Naive thymus-derived CD8-positive, alpha-beta T cell (primary cell): ENCODE data around the gene JPH3. TPM values are rescaled to one million over a fixed set of nuclear protein-coding genes. Genes with fewer than 3 reads are reported as not detected.

Source experiments
- ATAC-seq, 2 donors: fragments of 150-1000 bp; cut with Tn5 transposase in 1 of 2; sonication (Bioruptor Pico), chemical (Tn5 transposase) in 1 of 2; 1 replicate in 1 of 2; 2 replicates in 1 of 2; pipeline ENCODE4 v1.10.0; 2021; ENCODE audit warnings: mild to moderate bottlenecking in 2 of 2, moderate library complexity in 2 of 2
- POLR2A ChIA-PET: fragments of 350-600 bp; sonication (Branson Sonifier 250); formaldehyde crosslinking; loops from one replicate; lab custom pipeline; 2021; ENCODE audit warnings: antibody characterized with exemption; lab: Charles Lee
- DNase-seq, 10 donors: peaks; one replicate each; pipeline versions ENCODE4 v3.0.0 to v3.0.0-alpha.2; 2020 to 2022
- H3K27ac Mint-ChIP-seq, 10 donors: one replicate each; pipeline ENCODE4 v1.8.0; 2020 to 2022; ENCODE audit warnings: mild to moderate bottlenecking in 10 of 10, mixed read lengths in 10 of 10, moderate library complexity in 4 of 10, inconsistent platforms in 1 of 10
- H3K27me3 Mint-ChIP-seq, 5 donors: one replicate each; pipeline ENCODE4 v1.8.0; 2021 to 2022; ENCODE audit warnings: mixed read lengths in 5 of 5
- H3K36me3 Mint-ChIP-seq, 3 donors: one replicate each; pipeline ENCODE4 v1.8.0; 2020 to 2022; ENCODE audit warnings: mixed read lengths in 3 of 3, mild to moderate bottlenecking in 2 of 3, inconsistent platforms in 1 of 3
- H3K4me1 Mint-ChIP-seq, 4 donors: one replicate each; pipeline ENCODE4 v1.8.0; 2021 to 2022; ENCODE audit warnings: mixed read lengths in 4 of 4
- H3K4me3 Mint-ChIP-seq, 10 donors: one replicate each; pipeline ENCODE4 v1.8.0; 2020 to 2022; ENCODE audit warnings: mild to moderate bottlenecking in 10 of 10, mixed read lengths in 10 of 10, moderate library complexity in 6 of 10, inconsistent platforms in 1 of 10
- H3K9me3 Mint-ChIP-seq, 9 donors: one replicate each; pipeline ENCODE4 v1.8.0; 2020 to 2022; ENCODE audit warnings: mixed read lengths in 9 of 9, mild to moderate bottlenecking in 3 of 9, inconsistent platforms in 1 of 9, moderate library complexity in 1 of 9
- polyA plus RNA-seq, 3 donors: library from polyadenylated mRNA; unstranded; fragments of 300-500 nt; fragmentation: Illumina TruSeq; gene quantifications; one replicate each; pipeline ENCODE4 v1.2.3, GENCODE V29; 2021
- total RNA-seq, 8 experiments: library from RNA in 2 of 8; stranded (reverse) in 2 of 8; gene quantifications; one replicate each; pipeline ENCODE4 v1.2.3 and lab custom pipeline; 2021 to 2026

The JPH3 gene
- total and polyA plus RNA-seq, 5 experiments from 2014 or later, result 0.08 to 0.09 TPM; not detected in 3

- no peak overlapping the region for H3K4me3 Mint-ChIP-seq
- H3K36me3 Mint-ChIP-seq, result peaks cover 0 to 14% (median 1%) of the 10 kb centered on the region in 3 donors
- H3K27me3 Mint-ChIP-seq, result no peaks in the 10 kb centered on the region
- peak overlapping the region in 4 of 10 donors; percentile 71 to 79 (median 75) for H3K27ac Mint-ChIP-seq
- no peak for ATAC-seq
- no peaks in the 10 kb centered on the region for H3K9me3 Mint-ChIP-seq
- H3K4me1 Mint-ChIP-seq, result peaks cover 0 to 16% (median 8%) of the 10 kb centered on the region in 4 donors
- POLR2A ChIA-PET, result interaction anchor here (0.5 to 1.3 kb wide), 3 partner anchors 8 to 75 kb away, joined by 3 to 4 read pairs (median 3); no protein-coding TSS in a partner anchor
- DNase-seq, result no peak
These were observed 92.3 kb downstream of the JPH3 start for GRCh38 chr16:87694441-87695125.

GRCh38 chr16:87695534-87695933 is 93.2 kb downstream of the JPH3 start:
- DNase-seq, result no peak
- POLR2A ChIA-PET, result no interaction called here
- ATAC-seq, result no peak
- Mint-ChIP-seq H3K4me1 (peaks cover 2 to 21% (median 12%) of the 10 kb centered on the region in 4 donors), H3K9me3 (no peaks in the 10 kb centered on the region), H3K4me3 (no peak overlapping the region), H3K27ac (peak overlapping the region in 3 of 10 donors; percentile 41 to 79 (median 62)), H3K36me3 (peaks cover 0 to 16% (median 1%) of the 10 kb centered on the region in 3 donors), H3K27me3 (no peaks in the 10 kb centered on the region)

- POLR2A ChIA-PET, result interaction anchor here (1.5 kb wide), 1 partner anchor 17 kb away, joined by 3 read pairs; no protein-coding TSS in a partner anchor
- Mint-ChIP-seq H3K36me3 (peaks cover 0 to 16% (median 1%) of the 10 kb centered on the region in 3 donors), H3K4me1 (peaks cover 4 to 32% (median 22%) of the 10 kb centered on the region in 4 donors), H3K27me3 (no peaks in the 10 kb centered on the region), H3K9me3 (no peaks in the 10 kb centered on the region), H3K27ac (peak overlapping the region in 1 of 10 donors; percentile 34), H3K4me3 (no peak overlapping the region)
- ATAC-seq (no peak), DNase-seq (no peak)
These were observed 94.4 kb downstream of the JPH3 start for GRCh38 chr16:87696726-87697125.

- no peak overlapping the region for H3K4me3 Mint-ChIP-seq
- H3K27ac Mint-ChIP-seq, result peak overlapping the region in 3 of 10 donors; percentile 66 to 77 (median 69)
- POLR2A ChIA-PET, result interaction anchor here (1.5 kb wide), 1 partner anchor 17 kb away, joined by 3 read pairs; no protein-coding TSS in a partner anchor
- no peaks in the 10 kb centered on the region for H3K27me3 Mint-ChIP-seq
- H3K4me1 Mint-ChIP-seq, result peaks cover 7 to 37% (median 27%) of the 10 kb centered on the region in 4 donors
- H3K36me3 Mint-ChIP-seq, result peaks cover 0 to 18% (median 1%) of the 10 kb centered on the region in 3 donors
- ATAC-seq, result no peak
- no peak for DNase-seq
- H3K9me3 Mint-ChIP-seq, result no peaks in the 10 kb centered on the region
These were observed 94.9 kb downstream of the JPH3 start for GRCh38 chr16:87697256-87697655.

GRCh38 chr16:87697792-87698191 is 95.5 kb downstream of the JPH3 start:
- no peaks in the 10 kb centered on the region for H3K27me3 Mint-ChIP-seq
- no peak overlapping the region for H3K4me3 Mint-ChIP-seq
- peaks cover 0 to 22% (median 1%) of the 10 kb centered on the region in 3 donors for H3K36me3 Mint-ChIP-seq
- DNase-seq (no peak), ATAC-seq (no peak)
- H3K9me3 Mint-ChIP-seq, result no peaks in the 10 kb centered on the region
- H3K27ac Mint-ChIP-seq, result peak overlapping the region in 9 of 10 donors; percentile 25 to 81 (median 63)
- POLR2A ChIA-PET, result interaction anchor here (1.5 kb wide), 1 partner anchor 16 kb away, joined by 4 read pairs; no protein-coding TSS in a partner anchor
- peaks cover 11 to 42% (median 32%) of the 10 kb centered on the region in 4 donors for H3K4me1 Mint-ChIP-seq

GRCh38 chr16:87698241-87698640 is 95.9 kb downstream of the JPH3 start:
- POLR2A ChIA-PET, result interaction anchor here (1.5 kb wide), 1 partner anchor 15 kb away, joined by 4 read pairs; no protein-coding TSS in a partner anchor
- peaks cover 13 to 47% (median 37%) of the 10 kb centered on the region in 4 donors for H3K4me1 Mint-ChIP-seq
- H3K27me3 Mint-ChIP-seq, result no peaks in the 10 kb centered on the region
- peak overlapping the region in 9 of 10 donors; percentile 25 to 81 (median 60) for H3K27ac Mint-ChIP-seq
- H3K36me3 Mint-ChIP-seq, result peaks cover 0 to 25% (median 1%) of the 10 kb centered on the region in 3 donors
- H3K9me3 Mint-ChIP-seq, result no peaks in the 10 kb centered on the region
- DNase-seq (no peak), ATAC-seq (no peak)
- H3K4me3 Mint-ChIP-seq, result peak overlapping the region in 2 of 10 donors; percentile 18 to 33

GRCh38 chr16:87698676-87699199 is 96.4 kb downstream of the JPH3 start:
- Mint-ChIP-seq H3K9me3 (no peaks in the 10 kb centered on the region), H3K27me3 (no peaks in the 10 kb centered on the region), H3K36me3 (peaks cover 0 to 29% (median 1%) of the 10 kb centered on the region in 3 donors), H3K4me1 (peaks cover 13 to 52% (median 42%) of the 10 kb centered on the region in 4 donors), H3K4me3 (peak overlapping the region in 1 of 10 donors; percentile 64), H3K27ac (peak overlapping the region in 6 of 10 donors; percentile 28 to 81 (median 62))
- DNase-seq, result no peak
- POLR2A ChIA-PET, result interaction anchor here (0.7 to 1.5 kb wide), 2 partner anchors 8 to 15 kb away, joined by 3 to 4 read pairs; no protein-coding TSS in a partner anchor
- no peak for ATAC-seq

- ATAC-seq (peak in 1 of 2 donors; percentile 21), DNase-seq (no peak)
- POLR2A ChIA-PET, result interaction anchor here (1.5 to 2.6 kb wide), 2 partner anchors 14 to 66 kb away, joined by 4 to 13 read pairs; partner anchors contain the start of gene KLHDC4
These were observed 98.2 kb downstream of the JPH3 start for GRCh38 chr16:87700406-87701077.

GRCh38 chr16:87701078-87701460 is 98.8 kb downstream of the JPH3 start:
- DNase-seq, result no peak
- POLR2A ChIA-PET, result interaction anchor here (1.5 to 2.6 kb wide), 4 partner anchors 13 to 65 kb away, joined by 4 to 13 read pairs (median 9); partner anchors contain the start of gene KLHDC4
- Mint-ChIP-seq H3K27me3 (no peaks in the 10 kb centered on the region), H3K4me1 (peaks cover 13 to 56% (median 46%) of the 10 kb centered on the region in 4 donors), H3K4me3 (peak overlapping the region in 4 of 10 donors; percentile 14 to 66 (median 48)), H3K9me3 (no peaks in the 10 kb centered on the region), H3K27ac (peak overlapping the region; percentile 19 to 86 (median 81)), H3K36me3 (peaks cover 0 to 31% (median 3%) of the 10 kb centered on the region in 3 donors)
- ATAC-seq, result peak in 1 of 2 donors; percentile 46

More at GRCh38 chr16:87700406-87701077, 98.2 kb downstream of the JPH3 start:
- peak overlapping the region in 4 of 10 donors; percentile 14 to 66 (median 48) for H3K4me3 Mint-ChIP-seq
- H3K4me1 Mint-ChIP-seq, result peaks cover 13 to 56% (median 46%) of the 10 kb centered on the region in 4 donors
- no peaks in the 10 kb centered on the region for H3K27me3 Mint-ChIP-seq
- H3K9me3 Mint-ChIP-seq, result no peaks in the 10 kb centered on the region
- peaks cover 0 to 33% (median 3%) of the 10 kb centered on the region in 3 donors for H3K36me3 Mint-ChIP-seq
- H3K27ac Mint-ChIP-seq, result peak overlapping the region; percentile 19 to 86 (median 82)

- ATAC-seq (peak in 1 of 2 donors; percentile 14), DNase-seq (no peak)
- POLR2A ChIA-PET, result interaction anchor here (1.3 to 2.6 kb wide), 5 partner anchors 12 to 65 kb away, joined by 3 to 13 read pairs (median 5); partner anchors contain the start of gene KLHDC4
- Mint-ChIP-seq H3K36me3 (peaks cover 0 to 28% (median 2%) of the 10 kb centered on the region in 3 donors), H3K9me3 (no peaks in the 10 kb centered on the region), H3K4me3 (peak overlapping the region in 6 of 10 donors; percentile 30 to 76 (median 40)), H3K4me1 (peaks cover 11 to 56% (median 46%) of the 10 kb centered on the region in 4 donors), H3K27ac (peak overlapping the region; percentile 8 to 89 (median 84)), H3K27me3 (no peaks in the 10 kb centered on the region)
These were observed 99.2 kb downstream of the JPH3 start for GRCh38 chr16:87701505-87701921.

GRCh38 chr16:87702325-87702811 is 100.1 kb downstream of the JPH3 start:
- no peaks in the 10 kb centered on the region for H3K27me3 Mint-ChIP-seq
- H3K36me3 Mint-ChIP-seq, result peaks cover 0 to 28% (median 2%) of the 10 kb centered on the region in 3 donors
- POLR2A ChIA-PET, result interaction anchor here (1.2 to 2.6 kb wide), 7 partner anchors 8 to 78 kb away, joined by 3 to 13 read pairs (median 4); partner anchors contain the start of gene KLHDC4
- H3K4me3 Mint-ChIP-seq, result peak overlapping the region; percentile 47 to 82 (median 68)
- peak overlapping the region; percentile 80 to 92 (median 88) for H3K27ac Mint-ChIP-seq
- peaks cover 11 to 55% (median 46%) of the 10 kb centered on the region in 4 donors for H3K4me1 Mint-ChIP-seq
- ATAC-seq (peak; percentile 69 to 74), DNase-seq (peak in 8 of 10 donors; percentile 7 to 42 (median 35))
- no peaks in the 10 kb centered on the region for H3K9me3 Mint-ChIP-seq
